ENCODE data around the gene SRP54.
"Not testable (repeated sequence)": the region's sequence is repeated elsewhere in the genome, so short reads cannot be mapped to it uniquely, and the experiment has no call there.

SRP54 gene

GRCh38 chr14:35050652-35051051 is 67.9 kb downstream of the SRP54 start:
- no peak for DNase-seq

DNA sequence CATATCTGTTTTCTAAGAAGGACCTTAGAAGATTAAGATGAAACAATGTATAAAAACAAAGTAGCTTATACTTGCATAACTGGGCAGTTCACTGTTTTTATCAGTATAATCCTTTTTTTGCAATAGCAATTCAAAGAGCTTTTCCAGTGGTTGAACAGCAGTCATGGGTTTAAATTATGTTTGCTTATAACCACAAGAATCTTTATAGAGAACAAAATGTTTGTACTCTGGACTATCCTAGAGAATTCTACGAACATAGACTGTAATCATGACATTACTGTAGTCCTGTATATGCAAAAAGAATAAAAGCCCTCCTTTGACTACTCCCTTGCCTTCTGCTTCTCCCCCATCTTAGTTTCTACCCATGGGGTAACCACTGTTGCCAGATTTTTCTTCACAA is 69.0 kb downstream of the SRP54 start:
- no peak for DNase-seq

DNA sequence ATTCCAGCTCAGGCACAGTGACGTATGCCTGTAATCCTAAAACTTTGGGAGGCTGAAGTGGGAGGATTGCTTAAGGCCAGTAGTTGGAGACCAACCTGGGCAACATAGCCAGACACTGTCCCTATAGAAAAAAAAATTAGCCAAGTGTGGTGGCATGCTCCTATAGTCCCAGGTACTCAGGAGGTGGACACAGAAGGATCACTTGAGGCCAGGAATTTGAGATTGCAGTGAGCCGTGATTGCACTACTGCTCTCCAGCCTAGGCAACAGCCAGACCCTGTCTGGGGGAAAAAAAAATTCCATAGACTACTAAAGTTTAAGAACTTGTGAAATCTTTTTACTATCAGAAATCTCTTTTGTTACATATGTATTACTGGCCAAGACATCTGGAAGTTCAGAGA is 69.8 kb downstream of the SRP54 start:
- DNase-seq: no peak

GRCh38 chr14:35061113-35061791 is 78.5 kb downstream of the SRP54 start:
- not testable (repeated sequence) for DNase-seq

- DNase-seq: not testable (repeated sequence)
Measured at GRCh38 chr14:35065731-35066130, 82.9 kb downstream of the SRP54 start.

DNA sequence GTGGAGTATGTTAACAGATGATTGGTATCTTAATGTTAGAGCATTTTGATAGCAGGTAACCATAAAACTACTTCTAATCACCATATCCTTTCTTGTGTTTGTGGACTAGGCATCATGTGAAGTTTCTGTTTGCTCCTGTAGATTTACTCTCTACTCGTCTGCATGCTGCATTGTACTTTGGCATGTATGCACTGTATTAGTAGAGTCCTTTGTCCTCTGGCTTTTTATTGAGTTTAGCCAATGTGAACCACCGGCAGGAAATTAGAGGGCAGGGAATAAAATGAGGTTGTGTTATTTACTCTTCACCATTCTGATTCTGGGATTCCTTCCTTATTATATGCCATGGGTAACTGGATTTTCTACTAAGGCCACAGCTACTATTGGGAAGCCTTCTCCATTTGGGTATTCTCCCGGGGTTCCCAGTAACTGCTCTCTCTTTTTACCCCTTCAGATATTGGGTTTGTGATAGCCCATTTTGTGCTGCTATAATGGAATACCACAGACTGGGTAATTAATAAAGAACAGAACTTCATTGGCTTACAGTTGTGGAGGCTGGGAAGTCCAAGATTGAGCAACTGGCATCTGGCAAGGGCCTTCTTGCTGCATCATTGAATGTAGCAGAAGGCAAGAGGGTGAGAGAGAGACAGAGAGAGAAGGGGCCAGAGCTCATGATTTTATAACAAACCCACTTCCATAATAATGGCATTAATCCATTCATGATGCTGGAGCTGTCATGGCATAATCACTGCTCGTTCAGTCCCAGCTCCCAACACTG is 85.6 kb downstream of the SRP54 start:
- DNase-seq: no peak

GRCh38 chr14:35072226-35072625 is 89.4 kb downstream of the SRP54 start:
- DNase-seq: no peak

GRCh38 chr14:35073486-35073885 is 90.7 kb downstream of the SRP54 start:
- DNase-seq: no peak

- no peak for DNase-seq
Measured at GRCh38 chr14:35078082-35078481, 95.3 kb downstream of the SRP54 start.

Measured in NCI-H2227 treated with DMSO at 0.1 percent for 48 hours (cell line).